Nephron (organoid): ENCODE measurements around the gene LDB3.

Experiments
- H3K27ac Mint-ChIP-seq, 3 experiments: 2 replicates each; pipeline ENCODE4 v1.8.0; 2020; ENCODE audit warnings: mixed read lengths in 3 of 3, mild to moderate bottlenecking in 2 of 3, moderate library complexity in 1 of 3
- H3K27me3 Mint-ChIP-seq: 2 replicates; pipeline ENCODE4 v1.8.0; 2021; ENCODE audit warnings: low read depth, mild to moderate bottlenecking, moderate library complexity, mixed read lengths
- H3K36me3 Mint-ChIP-seq: 2 replicates; pipeline ENCODE4 v1.8.0; 2020; ENCODE audit warnings: low read depth, mixed read lengths
- H3K4me1 Mint-ChIP-seq: 2 replicates; pipeline ENCODE4 v1.8.0; 2020; ENCODE audit warnings: mixed read lengths
- H3K4me3 Mint-ChIP-seq, 3 experiments: 2 replicates each; pipeline ENCODE4 v1.8.0; 2020; ENCODE audit warnings: mild to moderate bottlenecking in 3 of 3, mixed read lengths in 3 of 3, moderate library complexity in 2 of 3
- H3K9me3 Mint-ChIP-seq: 2 replicates; pipeline ENCODE4 v1.8.0; 2020; ENCODE audit warnings: mixed read lengths
- TF ChIP-seq, protein P1 (sequence below), 3 experiments: fragments of 200-600 bp; sonication (generic); IDR thresholded peaks; one replicate each; pipeline ENCODE4 v1.5.0; 2021; ENCODE audit warnings: antibody characterized with exemption in 3 of 3; ENCODE audit not compliant: unreplicated experiment in 3 of 3

Gene LDB3

DNA sequence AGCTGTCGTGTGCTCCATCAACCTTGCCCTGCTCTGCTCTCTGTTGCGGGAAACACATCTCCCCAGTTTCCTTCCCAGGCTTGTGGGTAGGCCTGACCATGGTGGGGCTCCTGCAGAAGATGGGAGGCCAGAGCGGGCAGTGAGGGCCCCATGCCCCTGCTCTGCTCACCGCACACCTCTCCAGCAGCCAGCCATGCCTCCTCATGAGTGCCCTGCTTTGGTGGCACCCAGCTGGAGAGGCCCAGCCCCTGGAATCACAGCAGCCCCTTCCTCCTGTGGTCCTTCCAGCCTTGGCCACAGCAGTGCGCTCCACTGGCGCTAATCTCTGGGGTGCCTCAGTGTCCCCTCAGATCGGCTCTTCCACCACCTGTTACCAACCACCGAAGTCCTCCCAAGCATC lies 18.2 kb upstream of the LDB3 start:
- Mint-ChIP-seq H3K36me3 (no peaks in the 10 kb centered on the region), H3K4me3 (no peak overlapping the region), H3K27ac (no peak overlapping the region), H3K9me3 (no peaks in the 10 kb centered on the region), H3K4me1 (peaks cover 53% of the 10 kb centered on the region), H3K27me3 (peaks cover 22% of the 10 kb centered on the region)
- TF ChIP-seq, protein P1, sequence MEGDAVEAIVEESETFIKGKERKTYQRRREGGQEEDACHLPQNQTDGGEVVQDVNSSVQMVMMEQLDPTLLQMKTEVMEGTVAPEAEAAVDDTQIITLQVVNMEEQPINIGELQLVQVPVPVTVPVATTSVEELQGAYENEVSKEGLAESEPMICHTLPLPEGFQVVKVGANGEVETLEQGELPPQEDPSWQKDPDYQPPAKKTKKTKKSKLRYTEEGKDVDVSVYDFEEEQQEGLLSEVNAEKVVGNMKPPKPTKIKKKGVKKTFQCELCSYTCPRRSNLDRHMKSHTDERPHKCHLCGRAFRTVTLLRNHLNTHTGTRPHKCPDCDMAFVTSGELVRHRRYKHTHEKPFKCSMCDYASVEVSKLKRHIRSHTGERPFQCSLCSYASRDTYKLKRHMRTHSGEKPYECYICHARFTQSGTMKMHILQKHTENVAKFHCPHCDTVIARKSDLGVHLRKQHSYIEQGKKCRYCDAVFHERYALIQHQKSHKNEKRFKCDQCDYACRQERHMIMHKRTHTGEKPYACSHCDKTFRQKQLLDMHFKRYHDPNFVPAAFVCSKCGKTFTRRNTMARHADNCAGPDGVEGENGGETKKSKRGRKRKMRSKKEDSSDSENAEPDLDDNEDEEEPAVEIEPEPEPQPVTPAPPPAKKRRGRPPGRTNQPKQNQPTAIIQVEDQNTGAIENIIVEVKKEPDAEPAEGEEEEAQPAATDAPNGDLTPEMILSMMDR (IDR thresholded peaks at IDR 0.05; ENCODE audit: unreplicated experiment in 3 of 3), result no peak

DNA sequence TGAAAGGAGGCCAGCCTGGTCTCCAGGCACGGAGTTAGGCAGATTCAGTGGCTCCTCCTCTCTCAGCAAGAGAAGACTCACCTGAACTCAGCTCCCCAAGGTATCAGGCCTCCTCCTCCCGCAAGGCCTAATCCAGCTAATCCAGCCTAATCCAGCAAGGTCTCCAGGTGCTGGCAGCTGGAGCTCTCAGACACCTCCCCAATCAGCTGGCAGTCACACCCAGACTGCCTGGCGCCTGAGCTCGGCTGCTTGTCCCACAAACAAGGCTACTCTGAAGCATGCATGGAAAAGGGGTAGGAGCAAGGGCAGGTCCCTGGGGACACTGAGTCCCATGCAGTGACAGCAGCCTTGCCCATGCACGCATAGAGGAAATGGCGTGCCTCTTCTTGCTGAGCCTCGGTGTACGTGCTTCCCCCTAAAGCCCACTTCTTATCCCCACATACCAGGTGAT lies 17.3 kb upstream of the LDB3 start:
- H3K27me3 Mint-ChIP-seq, result peaks cover 22% of the 10 kb centered on the region
- TF ChIP-seq, protein P1 (IDR thresholded peaks at IDR 0.05; ENCODE audit: unreplicated experiment in 3 of 3), result no peak
- H3K36me3 Mint-ChIP-seq, result no peaks in the 10 kb centered on the region

DNA sequence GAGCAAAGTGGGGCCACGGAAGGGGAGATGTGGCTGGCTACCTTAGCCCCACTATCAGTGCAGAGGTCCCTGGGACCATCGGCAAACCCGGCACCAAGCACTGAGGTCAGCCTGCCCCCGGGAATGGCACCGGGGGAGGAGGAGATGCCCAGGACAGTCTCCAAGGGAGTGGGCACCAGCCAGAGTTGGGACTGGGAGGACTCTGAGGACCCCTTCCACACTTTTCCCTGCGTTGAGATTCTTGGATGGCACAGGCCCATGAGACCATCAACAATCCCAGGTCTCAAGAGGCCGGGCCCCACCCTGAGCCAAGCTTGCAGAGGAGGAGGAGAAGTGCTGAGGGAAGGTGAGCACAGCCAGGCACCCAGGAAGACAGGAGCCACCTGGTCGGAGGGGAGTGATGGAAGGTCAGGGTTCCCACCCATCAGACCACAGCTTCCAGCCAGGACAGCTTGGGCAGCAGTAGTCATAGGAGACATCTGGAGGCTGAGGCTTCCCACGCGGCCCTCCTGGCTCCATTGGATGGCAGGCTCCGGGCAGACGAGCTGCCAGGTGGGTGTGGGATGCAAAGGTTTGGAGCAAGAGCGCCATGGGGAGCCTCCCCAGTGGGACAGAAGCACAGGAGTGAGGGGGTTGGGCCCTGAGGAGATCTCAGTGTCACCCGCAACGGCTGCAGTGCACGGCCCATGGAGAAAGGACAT lies 16.5 kb upstream of the LDB3 start:
- no peaks in the 10 kb centered on the region for H3K36me3 Mint-ChIP-seq
- TF ChIP-seq, protein P1 (IDR thresholded peaks at IDR 0.05; ENCODE audit: unreplicated experiment in 3 of 3), result no peak
- H3K27me3 Mint-ChIP-seq, result peaks cover 17% of the 10 kb centered on the region
- no peaks in the 10 kb centered on the region for H3K9me3 Mint-ChIP-seq
- no peak overlapping the region for H3K27ac Mint-ChIP-seq
- H3K4me3 Mint-ChIP-seq, result no peak overlapping the region
- H3K4me1 Mint-ChIP-seq, result peaks cover 47% of the 10 kb centered on the region

More for the DNA sequence above, 17.3 kb upstream of the LDB3 start:
- Mint-ChIP-seq H3K27ac (no peak overlapping the region), H3K4me3 (no peak overlapping the region), H3K9me3 (no peaks in the 10 kb centered on the region), H3K4me1 (peaks cover 53% of the 10 kb centered on the region)

DNA sequence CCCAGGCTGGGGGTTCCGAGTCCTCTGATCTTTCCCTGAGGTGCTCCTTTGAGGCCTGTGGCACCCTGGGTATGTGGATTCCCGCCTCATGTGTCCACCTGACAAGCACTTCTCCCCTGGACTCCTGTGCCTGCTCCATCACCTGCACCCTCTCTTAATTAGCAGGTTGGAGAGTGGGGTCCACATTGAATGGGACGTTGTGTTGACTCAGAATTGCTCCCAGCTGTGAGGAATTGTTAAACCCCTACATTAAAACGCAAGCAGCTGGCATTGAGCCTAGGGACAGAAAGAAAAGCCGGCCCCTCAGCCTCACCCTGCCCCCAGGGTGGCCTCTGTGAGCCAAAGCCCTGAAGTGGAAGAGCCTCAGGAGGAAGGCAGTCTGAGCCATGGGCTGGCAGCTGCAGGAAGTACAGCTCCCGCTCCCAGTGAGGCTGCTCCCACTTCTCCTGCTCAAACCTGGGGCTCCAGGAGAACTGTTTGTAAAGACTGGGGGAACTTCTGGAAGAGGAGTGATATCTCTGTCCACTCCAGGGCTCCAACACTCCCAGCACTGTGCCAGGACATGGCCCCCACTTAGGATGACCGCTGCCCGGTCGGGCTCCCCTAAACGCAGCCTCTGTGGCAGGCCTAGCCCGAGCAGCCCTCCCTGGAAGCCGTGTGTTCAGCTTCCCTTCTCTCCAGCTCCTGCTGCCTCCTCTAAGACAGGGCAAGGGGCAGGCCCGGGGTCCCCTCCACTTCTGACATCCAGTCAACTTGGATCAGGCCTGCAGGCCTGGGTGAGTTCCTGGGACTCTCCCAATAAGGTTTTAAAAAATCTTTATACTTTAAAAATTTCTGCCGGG lies 15.7 kb upstream of the LDB3 start:
- H3K27ac Mint-ChIP-seq, result no peak overlapping the region
- no peaks in the 10 kb centered on the region for H3K9me3 Mint-ChIP-seq
- no peak overlapping the region for H3K4me3 Mint-ChIP-seq
- H3K36me3 Mint-ChIP-seq, result no peaks in the 10 kb centered on the region
- H3K4me1 Mint-ChIP-seq, result peaks cover 42% of the 10 kb centered on the region
- H3K27me3 Mint-ChIP-seq, result peaks cover 22% of the 10 kb centered on the region
- TF ChIP-seq, protein P1 (IDR thresholded peaks at IDR 0.05; ENCODE audit: unreplicated experiment in 3 of 3), result no peak

DNA sequence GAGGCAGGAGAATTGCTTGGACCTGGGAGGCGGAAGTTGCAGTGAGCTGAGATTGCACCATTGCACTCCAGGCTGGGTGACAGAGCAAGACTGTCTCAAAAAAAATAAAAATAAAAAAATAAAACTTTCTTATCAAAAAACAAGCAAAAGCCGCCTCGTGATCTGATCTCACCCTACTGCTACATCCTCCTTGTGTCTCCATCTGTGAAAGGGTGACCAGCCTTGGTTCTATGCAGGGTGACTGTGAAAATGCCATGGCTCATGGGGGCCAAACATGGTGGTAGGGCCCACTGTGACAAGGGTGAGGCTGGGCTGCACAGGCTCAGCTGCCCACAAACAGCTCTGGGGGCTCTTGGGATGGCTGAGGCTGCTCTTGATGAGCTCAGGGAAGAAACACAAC lies 14.9 kb upstream of the LDB3 start:
- peaks cover 34% of the 10 kb centered on the region for H3K4me1 Mint-ChIP-seq
- H3K9me3 Mint-ChIP-seq, result no peaks in the 10 kb centered on the region
- peaks cover 22% of the 10 kb centered on the region for H3K27me3 Mint-ChIP-seq
- no peak overlapping the region for H3K4me3 Mint-ChIP-seq
- H3K36me3 Mint-ChIP-seq, result no peaks in the 10 kb centered on the region
- TF ChIP-seq, protein P1 (IDR thresholded peaks at IDR 0.05; ENCODE audit: unreplicated experiment in 3 of 3), result no peak
- no peak overlapping the region for H3K27ac Mint-ChIP-seq
